Dermis blood vessel endothelial cell (primary cell): ENCODE measurements around the gene FGF13. TPM values are rescaled to one million over a fixed set of nuclear protein-coding genes. Genes with fewer than 3 reads are reported as not detected.

ENCODE experiments used
- DNase-seq: peaks from one replicate; pipeline ENCODE4 v3.0.0; 2010
- total RNA-seq: library from RNA; depleted of rRNA; stranded (reverse); fragments of >200 nt; gene quantifications from 2 replicates; pipeline ENCODE4 v1.2.3, GENCODE V29; 2014

The FGF13 gene
- total RNA-seq, 1 donor from 2014 or later, result 26.5 TPM

GRCh38 chrX:138651494-138651893, 60.0 kb downstream of the FGF13 start:
- DNase-seq, result no peak

- no peak for DNase-seq
These were observed 62.9 kb downstream of the FGF13 start for GRCh38 chrX:138648568-138648967.

GRCh38 chrX:138638996-138639395, 72.5 kb downstream of the FGF13 start:
- no peak for DNase-seq
